ENCODE results near the gene SLC12A3. TPM values are rescaled to one million over a fixed set of nuclear protein-coding genes. Genes with fewer than 3 reads are reported as not detected.
"Not testable (repeated sequence)": the region's sequence is repeated elsewhere in the genome, so short reads cannot be mapped to it uniquely, and the experiment has no call there.

SLC12A3 gene
- total RNA-seq, 1 experiment from 2014 or later: not detected

GRCh38 chr16:56884026-56884582 lies 19.1 kb downstream of the SLC12A3 start:
- in situ Hi-C loops (cut with HindIII; ENCODE audit: low sequenced_read_pairs): no loop called here

GRCh38 chr16:56884929-56885328 lies 19.9 kb downstream of the SLC12A3 start:
- in situ Hi-C loops (cut with HindIII; ENCODE audit: low sequenced_read_pairs): not testable (repeated sequence)

More at GRCh38 chr16:56884026-56884582, 19.1 kb downstream of the SLC12A3 start:
- DNase-seq (ENCODE audit: low spot score): no peak

DNA sequence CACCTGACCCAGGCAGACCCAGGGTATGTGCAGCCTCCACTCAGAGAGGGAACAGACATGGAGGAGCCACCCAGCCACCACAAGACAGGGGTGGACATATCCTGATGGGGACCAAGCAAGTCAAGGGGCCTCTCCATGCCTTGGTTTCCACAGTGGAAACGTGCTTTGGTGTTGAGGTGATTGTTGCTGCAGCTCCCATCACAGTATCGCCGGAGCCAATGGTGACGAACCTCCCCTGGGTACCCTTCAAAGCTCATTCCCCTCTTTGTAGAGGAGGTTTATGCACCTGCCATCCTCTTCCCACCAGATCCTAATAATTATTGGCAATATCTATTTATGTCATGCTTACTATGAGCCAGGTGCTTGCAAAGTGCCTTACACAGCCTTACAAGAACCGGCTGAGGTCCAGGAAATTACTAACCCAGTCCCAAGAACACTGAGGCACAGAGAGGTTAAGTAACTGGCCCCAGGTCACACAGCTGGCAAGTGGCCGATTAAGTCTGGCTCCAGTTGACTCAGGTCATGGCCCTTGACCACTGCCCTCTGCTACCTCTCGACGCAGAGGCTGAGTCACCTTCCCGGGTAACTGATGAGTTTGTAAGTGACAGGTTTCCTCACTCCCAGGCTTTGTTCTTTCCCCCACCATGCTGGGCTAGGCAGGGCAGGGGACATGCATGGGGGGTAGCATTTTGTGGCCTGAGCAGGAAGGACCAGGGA lies 20.6 kb downstream of the SLC12A3 start:
- in situ Hi-C loops (cut with HindIII; ENCODE audit: low sequenced_read_pairs): no loop called here
- DNase-seq (ENCODE audit: low spot score): no peak

More at GRCh38 chr16:56884929-56885328, 19.9 kb downstream of the SLC12A3 start:
- DNase-seq (ENCODE audit: low spot score): not testable (repeated sequence)

GRCh38 chr16:56886296-56886695 lies 21.3 kb downstream of the SLC12A3 start:
- in situ Hi-C loops (cut with HindIII; ENCODE audit: low sequenced_read_pairs): no loop called here
- DNase-seq (ENCODE audit: low spot score): no peak

DNA sequence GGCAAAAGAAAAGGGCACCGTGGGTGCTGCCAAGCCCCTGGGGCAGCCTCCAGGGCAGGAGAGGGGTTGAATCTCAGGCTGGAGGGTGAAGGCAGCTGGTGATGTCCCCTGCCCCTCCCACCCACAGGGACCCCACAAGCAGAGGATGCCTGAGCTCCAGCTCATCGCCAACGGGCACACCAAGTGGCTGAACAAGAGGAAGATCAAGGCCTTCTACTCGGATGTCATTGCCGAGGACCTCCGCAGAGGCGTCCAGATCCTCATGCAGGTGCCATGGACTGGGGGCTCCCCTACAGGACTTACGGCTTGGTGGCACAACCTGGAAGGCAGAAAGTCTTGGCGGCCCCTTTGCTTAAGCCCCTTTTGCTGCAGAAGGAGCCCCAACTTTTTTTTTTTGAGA lies 21.8 kb downstream of the SLC12A3 start:
- in situ Hi-C loops (cut with HindIII; ENCODE audit: low sequenced_read_pairs): no loop called here
- DNase-seq (ENCODE audit: low spot score): no peak

DNA sequence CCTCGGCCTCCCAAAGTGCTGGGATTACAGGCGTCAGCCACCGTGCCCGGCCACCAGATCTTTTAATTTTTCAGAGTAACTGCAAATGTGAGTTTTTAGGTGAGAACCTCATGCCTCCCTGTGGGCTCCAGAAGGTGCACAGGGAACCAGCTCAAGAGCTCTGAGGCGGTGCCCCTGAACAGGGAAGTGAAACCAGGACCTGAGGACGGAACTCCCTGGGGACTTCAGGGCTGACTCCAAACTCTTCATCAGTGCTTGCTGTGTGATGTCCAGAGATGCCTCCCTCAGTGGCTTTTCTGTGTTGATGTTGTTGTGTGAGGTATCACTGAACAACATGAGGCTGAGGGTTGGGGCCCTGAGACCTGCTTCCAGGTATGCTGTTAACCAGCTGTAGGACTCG lies 23.8 kb downstream of the SLC12A3 start:
- DNase-seq (ENCODE audit: low spot score): no peak
- in situ Hi-C loops (cut with HindIII; ENCODE audit: low sequenced_read_pairs): no loop called here

DNA sequence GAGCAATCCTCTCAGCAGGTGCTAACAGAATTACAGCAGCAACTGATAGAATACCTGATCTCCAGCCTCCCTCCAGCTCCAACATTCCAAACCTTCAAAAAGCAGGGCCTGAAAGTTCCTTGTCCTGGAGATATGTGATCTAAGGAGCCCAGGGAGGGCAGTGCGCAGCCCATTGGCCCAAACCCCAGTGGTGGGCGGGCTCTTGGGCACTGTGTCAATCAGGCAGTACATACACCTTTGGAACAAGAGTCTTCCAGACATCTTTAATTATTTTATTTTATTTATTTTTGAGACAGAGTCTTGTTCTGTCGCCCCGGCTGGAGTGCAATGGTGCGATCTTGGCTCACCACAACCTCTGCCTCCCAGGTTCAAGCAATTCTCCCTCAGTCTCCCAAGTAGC lies 24.2 kb downstream of the SLC12A3 start:
- in situ Hi-C loops (cut with HindIII; ENCODE audit: low sequenced_read_pairs): no loop called here
- no peak for DNase-seq (ENCODE audit: low spot score)

- in situ Hi-C loops (cut with HindIII; ENCODE audit: low sequenced_read_pairs): no loop called here
- DNase-seq (ENCODE audit: low spot score): no peak
These were observed 26.7 kb downstream of the SLC12A3 start for GRCh38 chr16:56891685-56892084.

GRCh38 chr16:56892705-56893104 lies 27.7 kb downstream of the SLC12A3 start:
- in situ Hi-C loops (cut with HindIII; ENCODE audit: low sequenced_read_pairs): no loop called here
- no peak for DNase-seq (ENCODE audit: low spot score)

GRCh38 chr16:56894331-56894917 lies 29.4 kb downstream of the SLC12A3 start:
- in situ Hi-C loops (cut with HindIII; ENCODE audit: low sequenced_read_pairs): no loop called here

DNA sequence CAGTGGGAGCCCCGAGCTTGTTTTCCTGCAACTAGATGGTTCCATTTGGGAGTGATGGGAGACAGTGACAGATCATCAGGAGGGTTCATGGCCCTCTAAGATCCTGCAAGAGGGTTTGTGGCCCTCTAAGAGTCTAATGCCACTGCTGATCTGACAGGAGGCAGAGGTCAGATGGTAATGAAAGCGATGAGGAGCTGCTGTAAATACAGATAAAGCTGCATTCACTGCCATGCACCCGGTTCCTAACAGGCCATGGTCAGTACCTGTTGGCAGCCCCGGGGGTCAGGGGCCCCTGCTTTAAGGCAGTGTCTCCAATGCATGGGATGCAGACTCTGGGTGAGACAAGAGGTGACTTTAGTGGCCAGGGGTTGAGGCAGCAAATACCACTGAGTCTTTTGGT lies 30.8 kb downstream of the SLC12A3 start:
- in situ Hi-C loops (cut with HindIII; ENCODE audit: low sequenced_read_pairs): no loop called here
- DNase-seq (ENCODE audit: low spot score): no peak

More at GRCh38 chr16:56894331-56894917, 29.4 kb downstream of the SLC12A3 start:
- DNase-seq (ENCODE audit: low spot score): no peak

GRCh38 chr16:56896244-56896643 lies 31.2 kb downstream of the SLC12A3 start:
- in situ Hi-C loops (cut with HindIII; ENCODE audit: low sequenced_read_pairs): no loop called here
- DNase-seq (ENCODE audit: low spot score): no peak

GRCh38 chr16:56897026-56897799 lies 32.2 kb downstream of the SLC12A3 start:
- in situ Hi-C loops (cut with HindIII; ENCODE audit: low sequenced_read_pairs): no loop called here

GRCh38 chr16:56898847-56899246 lies 33.8 kb downstream of the SLC12A3 start:
- DNase-seq (ENCODE audit: low spot score): no peak
- in situ Hi-C loops (cut with HindIII; ENCODE audit: low sequenced_read_pairs): no loop called here

More at GRCh38 chr16:56897026-56897799, 32.2 kb downstream of the SLC12A3 start:
- DNase-seq (ENCODE audit: low spot score): no peak

DNA sequence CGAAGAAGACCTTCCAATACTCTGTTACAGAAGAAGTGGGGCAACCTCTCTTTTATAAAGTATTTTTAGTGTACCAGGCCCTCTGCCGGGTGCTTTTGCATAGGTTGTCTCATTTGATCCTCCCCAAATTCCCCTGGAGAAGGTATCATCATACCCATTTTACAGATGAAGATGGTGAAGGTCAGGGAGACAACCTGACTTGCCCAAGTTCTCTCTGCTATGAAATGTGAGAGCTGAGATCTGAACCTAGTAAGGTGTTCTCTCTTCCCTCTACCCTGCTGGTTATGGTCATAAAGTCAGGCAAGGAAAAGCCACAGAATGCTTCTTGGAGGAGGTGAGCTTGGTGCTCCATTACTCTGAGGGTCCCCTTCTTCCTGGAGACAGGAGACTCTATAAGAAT lies 38.9 kb downstream of the SLC12A3 start:
- DNase-seq (ENCODE audit: low spot score): no peak
- in situ Hi-C loops (cut with HindIII; ENCODE audit: low sequenced_read_pairs): no loop called here

DNA sequence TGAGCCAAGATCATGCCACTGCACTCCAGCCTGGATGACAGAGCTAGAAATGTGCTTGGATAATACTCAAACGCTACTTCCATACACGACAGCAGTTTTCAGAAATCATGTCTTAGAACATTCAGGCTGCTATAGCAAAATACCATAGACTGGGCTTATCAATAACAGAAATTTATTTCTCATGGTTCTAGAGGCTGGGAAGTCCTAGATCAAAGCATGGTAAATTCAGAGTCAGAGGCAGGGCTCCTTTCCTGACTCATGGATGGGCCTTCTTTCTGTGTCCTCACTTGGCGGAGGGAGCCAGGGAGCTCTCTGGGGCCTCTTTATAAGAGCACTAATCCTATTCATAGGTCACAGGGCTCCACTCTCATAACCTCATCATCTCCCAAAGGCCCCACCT lies 42.4 kb downstream of the SLC12A3 start:
- no peak for DNase-seq (ENCODE audit: low spot score)
- in situ Hi-C loops (cut with HindIII; ENCODE audit: low sequenced_read_pairs): no loop called here

DNA sequence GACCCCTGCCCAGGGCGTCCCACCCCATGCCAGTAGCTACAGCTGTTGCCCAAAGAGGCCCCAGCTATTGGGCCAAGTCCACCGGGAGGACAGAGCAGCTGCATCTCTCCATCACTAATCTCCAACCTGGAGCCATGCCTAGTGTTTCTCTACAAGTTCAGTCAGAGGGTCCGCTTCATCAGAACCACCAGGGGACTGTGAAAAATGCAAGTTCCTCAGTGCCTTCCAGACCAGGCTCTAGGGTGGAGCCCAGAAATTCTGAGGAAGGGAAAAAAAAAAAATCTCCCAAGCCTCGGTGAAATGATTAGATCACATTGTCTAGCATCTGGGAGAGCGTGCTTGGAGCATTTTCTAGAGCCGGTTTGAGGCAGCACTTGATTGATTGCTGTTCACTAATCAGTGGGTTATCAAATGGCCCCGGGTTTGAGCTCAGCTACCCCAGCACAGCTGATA lies 44.5 kb downstream of the SLC12A3 start:
- in situ Hi-C loops (cut with HindIII; ENCODE audit: low sequenced_read_pairs): no loop called here
- DNase-seq (ENCODE audit: low spot score): no peak

- no peak for DNase-seq (ENCODE audit: low spot score)
- in situ Hi-C loops (cut with HindIII; ENCODE audit: low sequenced_read_pairs): no loop called here
These were observed 45.1 kb downstream of the SLC12A3 start for GRCh38 chr16:56910112-56910511.

- DNase-seq (ENCODE audit: low spot score): no peak
- in situ Hi-C loops (cut with HindIII; ENCODE audit: low sequenced_read_pairs): no loop called here
These were observed 45.9 kb downstream of the SLC12A3 start for GRCh38 chr16:56910654-56911539.

Measured in G401 (cell line).